ENCODE measurements around the gene CELF2.

DNA sequence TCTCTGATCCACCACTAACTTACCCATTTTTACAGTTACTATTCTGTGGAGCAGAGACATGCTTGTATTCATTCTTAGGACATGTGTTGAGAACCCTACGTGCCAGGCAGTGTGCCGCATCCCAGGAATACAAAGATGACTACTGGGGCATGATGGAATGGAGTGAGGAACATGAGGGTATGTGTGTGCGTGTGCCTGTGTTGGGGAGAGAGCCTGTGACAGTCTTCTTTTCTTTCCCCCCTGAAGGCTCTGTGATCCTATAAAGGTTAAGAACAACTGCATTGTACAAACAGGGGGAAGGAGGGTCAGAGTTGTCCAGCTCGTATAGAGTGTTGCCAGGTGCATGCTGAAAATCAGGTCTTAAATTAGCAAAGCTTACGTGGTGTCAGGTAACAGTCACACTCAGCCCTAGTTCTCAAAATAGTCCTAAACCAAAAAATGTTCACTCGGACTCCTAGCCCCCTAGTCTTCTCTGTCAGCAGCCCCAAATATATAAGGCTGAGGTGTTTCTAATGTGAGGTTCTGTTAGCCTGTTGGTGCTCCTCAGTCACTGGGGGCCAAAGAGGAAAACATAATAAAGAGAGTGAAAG, 161.9 kb downstream of the CELF2 start:
- TF ChIP-seq POLR2A (IDR thresholded peaks at IDR 0.05) (no peak), EP300 (IDR thresholded peaks at IDR 0.05) (no peak)
- TF ChIP-seq, protein P1, sequence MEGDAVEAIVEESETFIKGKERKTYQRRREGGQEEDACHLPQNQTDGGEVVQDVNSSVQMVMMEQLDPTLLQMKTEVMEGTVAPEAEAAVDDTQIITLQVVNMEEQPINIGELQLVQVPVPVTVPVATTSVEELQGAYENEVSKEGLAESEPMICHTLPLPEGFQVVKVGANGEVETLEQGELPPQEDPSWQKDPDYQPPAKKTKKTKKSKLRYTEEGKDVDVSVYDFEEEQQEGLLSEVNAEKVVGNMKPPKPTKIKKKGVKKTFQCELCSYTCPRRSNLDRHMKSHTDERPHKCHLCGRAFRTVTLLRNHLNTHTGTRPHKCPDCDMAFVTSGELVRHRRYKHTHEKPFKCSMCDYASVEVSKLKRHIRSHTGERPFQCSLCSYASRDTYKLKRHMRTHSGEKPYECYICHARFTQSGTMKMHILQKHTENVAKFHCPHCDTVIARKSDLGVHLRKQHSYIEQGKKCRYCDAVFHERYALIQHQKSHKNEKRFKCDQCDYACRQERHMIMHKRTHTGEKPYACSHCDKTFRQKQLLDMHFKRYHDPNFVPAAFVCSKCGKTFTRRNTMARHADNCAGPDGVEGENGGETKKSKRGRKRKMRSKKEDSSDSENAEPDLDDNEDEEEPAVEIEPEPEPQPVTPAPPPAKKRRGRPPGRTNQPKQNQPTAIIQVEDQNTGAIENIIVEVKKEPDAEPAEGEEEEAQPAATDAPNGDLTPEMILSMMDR (IDR thresholded peaks at IDR 0.05): no peak

Data from suprapubic skin (tissue), 3 donors.